OCI-LY7 (cell line): ENCODE measurements around the gene UGT1A3.

Experiments
- CTCF ChIP-seq: fragments of 200-600 bp; sonication (generic); conservative IDR thresholded peaks from 2 replicates; pipeline ENCODE4 v1.5.1; 2014; ENCODE audit warnings: mild to moderate bottlenecking, antibody characterized with exemption, low read length, moderate library complexity, mixed read lengths
- EZH2phosphoT487 ChIP-seq: fragments of 200-600 bp; sonication (generic); IDR thresholded peaks from 2 replicates; pipeline ENCODE4 v1.6.1; 2018; ENCODE audit warnings: low read depth, borderline replicate concordance, mild to moderate bottlenecking, mixed run types, antibody characterized with exemption, low read length, moderate library complexity, mixed read lengths

GRCh38 chr2:233728723-233729301 is at the start of gene UGT1A3:
- TF ChIP-seq CTCF (no peak), EZH2phosphoT487 (no peak)
